Cardiac muscle cell (in vitro differentiated cells and primary cell): Measurements from ENCODE around the gene NCOA7. TPM values are rescaled to one million over a fixed set of nuclear protein-coding genes. Genes with fewer than 3 reads are reported as not detected.
"Not testable (repeated sequence)": the region's sequence is repeated elsewhere in the genome, so short reads cannot be mapped to it uniquely, and the experiment has no call there.

Experiments used
- DNase-seq, 2 donors: peaks; one replicate each; pipeline versions ENCODE4 v3.0.0 to v3.0.0-alpha.2; 2010 to 2017; ENCODE audit warnings: low read depth in 1 of 2, low spot score in 1 of 2
- H3K27ac ChIP-seq: fragments of 200-600 bp; sonication (generic); 2 replicates; pipeline ENCODE4 v1.5.1; 2016
- H3K27me3 ChIP-seq: fragments of 200-600 bp; sonication (generic); 2 replicates; pipeline ENCODE4 v1.6.0; 2016; ENCODE audit warnings: control low read depth
- H3K36me3 ChIP-seq: fragments of 200-600 bp; sonication (generic); 2 replicates; pipeline ENCODE4 v1.5.1; 2016; ENCODE audit warnings: control low read depth
- H3K4me1 ChIP-seq: fragments of 200-600 bp; sonication (generic); 2 replicates; pipeline ENCODE4 v1.8.1; 2017; ENCODE audit warnings: low read depth, mild to moderate bottlenecking, mixed run types
- H3K4me3 ChIP-seq: fragments of 200-600 bp; sonication (generic); 2 replicates; pipeline ENCODE4 v1.5.1; 2016; ENCODE audit warnings: mild to moderate bottlenecking
- H3K9me3 ChIP-seq: fragments of 200-600 bp; sonication (generic); 2 replicates; pipeline ENCODE4 v1.5.1; 2017; ENCODE audit warnings: low read depth, mild to moderate bottlenecking, control low read depth
- polyA plus RNA-seq: library from polyadenylated mRNA; unstranded; fragments of >200 nt; fragmentation: Nextera tagmentation; extraction: Ambion mirVana; gene quantifications from 2 replicates; pipeline ENCODE4 v1.2.1, GENCODE V29; 2016
- total RNA-seq: library from RNA; depleted of rRNA; stranded (reverse); fragments of >200 nt; gene quantifications from 2 replicates; pipeline ENCODE4 v1.2.3, GENCODE V29; 2016
- TF ChIP-seq, protein P1 (sequence below): IDR thresholded peaks from 2 replicates; pipeline ENCODE4 v1.5.1; 2012; ENCODE audit warnings: low read depth, mild to moderate bottlenecking, low read length

Gene NCOA7
- total and polyA plus RNA-seq, 2 experiments from 2014 or later: 4.2 to 5.8 TPM

DNA sequence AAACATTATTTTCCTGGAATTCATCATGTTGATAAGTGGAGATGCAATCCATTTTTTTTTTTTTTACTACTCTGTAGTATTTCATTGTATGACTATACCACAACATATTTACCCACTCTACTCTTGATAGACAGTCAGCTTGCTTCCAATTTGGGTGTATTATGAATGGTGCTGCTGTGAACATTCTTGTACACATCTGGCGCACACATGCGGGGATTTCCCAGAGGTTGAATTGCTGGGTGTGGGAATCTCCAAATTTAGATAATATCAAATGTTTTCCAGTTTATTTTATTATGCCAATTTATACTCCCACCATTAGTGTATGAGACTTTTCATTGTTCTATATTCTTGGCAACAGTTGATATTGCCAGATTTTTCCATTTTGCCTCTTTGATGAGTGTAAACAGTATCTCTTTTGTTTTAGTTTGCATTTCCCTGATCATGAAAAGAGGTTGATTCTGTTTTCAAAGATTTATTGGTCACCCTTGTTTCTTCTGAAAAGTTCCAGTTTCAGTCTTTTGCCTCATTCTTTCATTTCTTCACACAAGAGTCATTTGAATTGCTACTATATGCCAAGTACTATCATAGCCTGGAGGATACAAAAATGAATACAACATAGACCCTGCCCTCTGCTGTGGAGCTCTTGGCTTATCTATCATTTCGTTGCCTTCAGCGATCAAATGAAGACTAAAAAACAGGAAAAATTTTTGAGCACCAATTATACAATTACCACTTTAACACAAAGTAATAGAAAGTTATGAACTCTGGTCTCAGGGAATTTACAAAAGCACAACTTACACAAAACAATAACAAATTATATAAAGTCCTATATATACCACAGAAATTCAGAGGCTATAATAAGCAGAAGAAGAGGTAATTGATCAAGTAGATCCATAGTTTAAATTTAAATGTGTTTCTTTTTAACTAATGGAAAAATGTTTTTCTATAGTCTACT, 17.1 kb upstream of the NCOA7 start:
- TF ChIP-seq, protein P1, sequence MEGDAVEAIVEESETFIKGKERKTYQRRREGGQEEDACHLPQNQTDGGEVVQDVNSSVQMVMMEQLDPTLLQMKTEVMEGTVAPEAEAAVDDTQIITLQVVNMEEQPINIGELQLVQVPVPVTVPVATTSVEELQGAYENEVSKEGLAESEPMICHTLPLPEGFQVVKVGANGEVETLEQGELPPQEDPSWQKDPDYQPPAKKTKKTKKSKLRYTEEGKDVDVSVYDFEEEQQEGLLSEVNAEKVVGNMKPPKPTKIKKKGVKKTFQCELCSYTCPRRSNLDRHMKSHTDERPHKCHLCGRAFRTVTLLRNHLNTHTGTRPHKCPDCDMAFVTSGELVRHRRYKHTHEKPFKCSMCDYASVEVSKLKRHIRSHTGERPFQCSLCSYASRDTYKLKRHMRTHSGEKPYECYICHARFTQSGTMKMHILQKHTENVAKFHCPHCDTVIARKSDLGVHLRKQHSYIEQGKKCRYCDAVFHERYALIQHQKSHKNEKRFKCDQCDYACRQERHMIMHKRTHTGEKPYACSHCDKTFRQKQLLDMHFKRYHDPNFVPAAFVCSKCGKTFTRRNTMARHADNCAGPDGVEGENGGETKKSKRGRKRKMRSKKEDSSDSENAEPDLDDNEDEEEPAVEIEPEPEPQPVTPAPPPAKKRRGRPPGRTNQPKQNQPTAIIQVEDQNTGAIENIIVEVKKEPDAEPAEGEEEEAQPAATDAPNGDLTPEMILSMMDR: no peak
- Histone ChIP-seq H3K27ac (no peak overlapping the region), H3K4me3 (no peak overlapping the region), H3K9me3 (no peaks in the 10 kb centered on the region), H3K4me1 (no peaks in the 10 kb centered on the region), H3K27me3 (no peaks in the 10 kb centered on the region), H3K36me3 (no peaks in the 10 kb centered on the region)
- no peak for DNase-seq

GRCh38 chr6:125776107-125776826, 14.5 kb upstream of the NCOA7 start:
- DNase-seq, H3K27ac ChIP-seq, H3K36me3 ChIP-seq, H3K27me3 ChIP-seq, H3K4me1 ChIP-seq, H3K9me3 ChIP-seq, H3K4me3 ChIP-seq: not testable (repeated sequence)

- Histone ChIP-seq H3K4me1 (no peaks in the 10 kb centered on the region), H3K9me3 (no peaks in the 10 kb centered on the region), H3K27me3 (no peaks in the 10 kb centered on the region), H3K27ac (no peak overlapping the region), H3K36me3 (no peaks in the 10 kb centered on the region), H3K4me3 (peak overlapping the region; percentile 45)
- peak; percentile 93 to 94 for DNase-seq
- TF ChIP-seq, protein P1: peak; percentile 20
Measured at GRCh38 chr6:125779924-125780539, 10.7 kb upstream of the NCOA7 start.

GRCh38 chr6:125780540-125781313, 10.0 kb upstream of the NCOA7 start:
- H3K36me3 ChIP-seq: no peaks in the 10 kb centered on the region
- H3K27ac ChIP-seq: peak overlapping the region; percentile 45
- H3K9me3 ChIP-seq: no peaks in the 10 kb centered on the region
- no peaks in the 10 kb centered on the region for H3K4me1 ChIP-seq
- TF ChIP-seq, protein P1: no peak
- H3K27me3 ChIP-seq: no peaks in the 10 kb centered on the region
- H3K4me3 ChIP-seq: peak overlapping the region; percentile 45
- DNase-seq: peak; percentile 69 to 91

DNA sequence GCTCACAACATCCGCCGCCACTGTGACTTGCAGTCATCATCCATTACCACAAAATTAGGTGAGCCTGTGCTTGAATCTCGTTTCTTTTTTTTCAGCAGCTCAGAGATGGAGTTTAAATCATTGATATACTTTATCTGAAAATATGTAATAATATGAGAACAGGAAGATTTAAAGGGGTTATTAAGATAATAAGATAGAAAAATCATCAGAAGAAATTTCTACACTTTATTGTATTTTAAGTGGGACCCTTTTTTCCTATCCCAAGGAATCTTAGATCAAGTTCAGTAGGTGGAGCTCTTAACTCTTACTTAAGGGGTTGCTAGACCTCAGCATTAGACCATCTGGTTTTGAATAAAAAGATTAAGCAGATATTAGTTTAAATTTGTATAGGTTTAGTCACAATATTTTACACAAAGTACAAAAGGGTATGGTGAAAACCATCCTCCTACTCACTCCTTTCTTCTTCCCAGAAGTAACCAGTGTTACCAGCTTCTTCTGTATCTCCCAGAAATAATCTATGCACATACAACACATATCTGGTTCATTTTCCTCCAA, 9.4 kb upstream of the NCOA7 start:
- peak overlapping the region; percentile 45 for H3K27ac ChIP-seq

More for the DNA sequence above, 9.4 kb upstream of the NCOA7 start:
- H3K4me1 ChIP-seq: no peaks in the 10 kb centered on the region
- no peaks in the 10 kb centered on the region for H3K9me3 ChIP-seq
- no peaks in the 10 kb centered on the region for H3K36me3 ChIP-seq
- TF ChIP-seq, protein P1: no peak
- H3K27me3 ChIP-seq: no peaks in the 10 kb centered on the region
- peak overlapping the region; percentile 45 for H3K4me3 ChIP-seq
- peak in 1 of 2 donors; percentile 30 for DNase-seq
